ENCODE measurements around the gene ZNF398. TPM values are rescaled to one million over a fixed set of nuclear protein-coding genes. Genes with fewer than 3 reads are reported as not detected.

The ZNF398 gene
- total RNA-seq, 2 donors from 2014 or later: 11.2 to 22.4 TPM

- H3K4me1 ChIP-seq: peaks cover 24% of the 10 kb centered on the region
These were observed 48.2 kb downstream of the ZNF398 start, which contains the start of gene ZNF282 for GRCh38 chr7:149195180-149196150. ZNF282 (plus strand) TSS chr7:149195546; CDS start chr7:149195590, 44 bp downstream.

GRCh38 chr7:149196151-149196704 lies 49.0 kb downstream of the ZNF398 start:
- TF ChIP-seq POLR2A (IDR thresholded peaks at IDR 0.05) (no peak), CTCF (IDR thresholded peaks at IDR 0.05) (no peak)
- 1 to 2% methylated on average over 15 to 17 of the region's 17 CpGs for WGBS, 2 donors
- Histone ChIP-seq H3K4me3 (peak overlapping the region; percentile 48 to 67), H3K4me1 (peaks cover 24% of the 10 kb centered on the region), H3K36me3 (replicated peaks in 1 of 2; ENCODE audit: insufficient read depth in 1 of 2, low read depth in 2 of 2) (peaks cover 15 to 22% of the 10 kb centered on the region in 2 donors), H3K27ac (peak overlapping the region; percentile 64 to 94 (median 80)), H3K27me3 (no peaks in the 10 kb centered on the region), H3K9me3 (no peaks in the 10 kb centered on the region)
- intact Hi-C loops (cut with DNase I): no loop called here
- DNase-seq (no peak), ATAC-seq (no peak)

More at GRCh38 chr7:149195180-149196150, 48.2 kb downstream of the ZNF398 start, which contains the start of gene ZNF282:
- peak within 1 kb of the TSS; percentile 64 to 94 (median 88) for H3K27ac ChIP-seq
- TF ChIP-seq POLR2A (IDR thresholded peaks at IDR 0.05) (peak; percentile 48 to 80 (median 74)), CTCF (IDR thresholded peaks at IDR 0.05) (peak; percentile 54 to 86 (median 77))
- intact Hi-C loops (cut with DNase I): no loop called here
- H3K27me3 ChIP-seq: no peaks in the 10 kb centered on the region
- H3K9me3 ChIP-seq: no peaks in the 10 kb centered on the region
- H3K4me3 ChIP-seq: peak within 1 kb of the TSS; percentile 48 to 88
- DNase-seq (peak; percentile 91 to 95 (median 93)), ATAC-seq (peak; percentile 95)
- WGBS, 2 donors: 0% methylated on average over 3 to 90 of the region's 97 CpGs
- peaks cover 11 to 16% of the 10 kb centered on the region in 2 donors for H3K36me3 ChIP-seq (replicated peaks in 1 of 2; ENCODE audit: insufficient read depth in 1 of 2, low read depth in 2 of 2)

GRCh38 chr7:149196705-149197171 lies 49.5 kb downstream of the ZNF398 start:
- Histone ChIP-seq H3K36me3 (replicated peaks in 1 of 2; ENCODE audit: insufficient read depth in 1 of 2, low read depth in 2 of 2) (peaks cover 15 to 24% of the 10 kb centered on the region in 2 donors), H3K4me1 (peaks cover 24% of the 10 kb centered on the region), H3K27me3 (no peaks in the 10 kb centered on the region), H3K27ac (peak overlapping the region in 3 of 4 donors; percentile 69 to 94 (median 91)), H3K4me3 (peak overlapping the region; percentile 48 to 67), H3K9me3 (no peaks in the 10 kb centered on the region)
- intact Hi-C loops (cut with DNase I): no loop called here
- 1 to 10% methylated on average over 6 to 7 of the region's 7 CpGs for WGBS, 2 donors
- no peak for TF ChIP-seq POLR2A (IDR thresholded peaks at IDR 0.05)
- TF ChIP-seq CTCF (IDR thresholded peaks at IDR 0.05): no peak
- DNase-seq (no peak), ATAC-seq (no peak)

- Histone ChIP-seq H3K36me3 (replicated peaks in 1 of 2; ENCODE audit: insufficient read depth in 1 of 2, low read depth in 2 of 2) (peaks cover 15 to 24% of the 10 kb centered on the region in 2 donors), H3K4me3 (no peak overlapping the region), H3K9me3 (no peaks in the 10 kb centered on the region), H3K27ac (no peak overlapping the region), H3K27me3 (no peaks in the 10 kb centered on the region), H3K4me1 (peaks cover 24% of the 10 kb centered on the region)
- no peak for DNase-seq
- 54 to 71% methylated on average over 4 of the region's 4 CpGs for WGBS, 2 donors
- TF ChIP-seq POLR2A (IDR thresholded peaks at IDR 0.05): no peak
- no peak for TF ChIP-seq CTCF (IDR thresholded peaks at IDR 0.05)
- intact Hi-C loops (cut with DNase I): no loop called here
- ATAC-seq: no peak
These were observed 50.4 kb downstream of the ZNF398 start for GRCh38 chr7:149197675-149198074.

All from body of pancreas (tissue), 4 donors.